ENCODE measurements around the gene RBM33. TPM values are rescaled to one million over a fixed set of nuclear protein-coding genes. Genes with fewer than 3 reads are reported as not detected.

RBM33 gene
- total and polyA plus RNA-seq, 2 of the 13 experiments (the other 11 are each of a cell fraction or from before 2014, with no cell fraction given) = 12.4 to 28.9 TPM

DNA sequence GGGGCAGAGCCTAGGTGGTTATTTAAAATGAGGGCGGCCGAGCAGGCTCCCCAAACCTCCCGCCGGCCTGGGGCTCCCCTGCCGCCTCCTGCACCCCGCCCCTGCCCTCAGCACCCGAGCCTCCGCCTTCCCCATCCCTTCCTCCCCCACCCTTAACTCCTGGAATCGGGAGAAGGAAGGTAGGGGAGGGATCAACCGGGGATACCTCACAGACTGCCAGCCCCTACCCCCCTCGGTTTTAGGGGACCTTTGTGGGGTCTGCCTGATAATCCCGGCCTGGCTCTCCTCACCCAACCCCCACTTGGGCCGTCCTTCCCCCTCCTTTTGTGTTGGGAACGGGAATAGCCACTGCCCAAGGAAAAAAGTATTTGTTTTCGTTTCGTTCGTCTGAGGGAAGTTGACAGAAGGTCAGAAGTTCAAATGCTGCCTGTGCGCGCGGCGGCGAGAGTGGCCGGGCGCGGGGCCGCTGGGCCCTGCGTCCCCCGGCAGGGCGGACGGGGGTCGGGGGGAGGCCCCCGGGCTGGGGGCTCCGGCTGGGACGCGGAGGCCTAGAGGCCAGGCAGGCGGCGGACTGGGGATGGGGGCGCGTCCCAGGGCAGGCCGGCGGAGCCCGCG is 165.0 kb downstream of the RBM33 start (continued):
- TF ChIP-seq ZNF335 (CRISPR knock-in tag; IDR thresholded peaks at IDR 0.05) (no peak), ZNF780A (CRISPR knock-in tag; IDR thresholded peaks at IDR 0.05) (no peak), ZNF530 (CRISPR knock-in tag; IDR thresholded peaks at IDR 0.05; ENCODE audit: low read depth) (no peak), NCOR1 (IDR thresholded peaks at IDR 0.05; ENCODE audit: borderline replicate concordance, low read length) (no peak), ZKSCAN8 (CRISPR knock-in tag; IDR thresholded peaks at IDR 0.05; ENCODE audit: borderline replicate concordance) (no peak), ZSCAN20 (CRISPR knock-in tag; IDR thresholded peaks at IDR 0.05; ENCODE audit: borderline replicate concordance) (no peak), HDAC1 (CRISPR knock-in tag; IDR thresholded peaks at IDR 0.05) (peak; percentile 11; the same call in 1 of the 2 replicates), PPARG (CRISPR knock-in tag; conservative IDR thresholded peaks at IDR 0.05) (no peak), NONO (IDR thresholded peaks at IDR 0.05) (no peak), NONO (CRISPR knock-in tag; conservative IDR thresholded peaks at IDR 0.05) (no peak), SMYD3 (CRISPR knock-in tag; IDR thresholded peaks at IDR 0.05) (no peak), ZNF180 (CRISPR knock-in tag; IDR thresholded peaks at IDR 0.05; ENCODE audit: borderline replicate concordance, low read depth) (no peak), ZNF619 (CRISPR knock-in tag; IDR thresholded peaks at IDR 0.05) (no peak), ZNF746 (CRISPR knock-in tag; IDR thresholded peaks at IDR 0.05) (no peak), ZBTB3 (CRISPR knock-in tag; IDR thresholded peaks at IDR 0.05; ENCODE audit: borderline replicate concordance, low read depth) (no peak), ZNF260 (CRISPR knock-in tag; IDR thresholded peaks at IDR 0.05; ENCODE audit: borderline replicate concordance, low read depth) (no peak), U2AF1 (optimal IDR thresholded peaks at IDR 0.05; ENCODE audit: low read depth, low read length) (no peak), ZNF354B (CRISPR knock-in tag; IDR thresholded peaks at IDR 0.05) (no peak), ZSCAN5A (CRISPR knock-in tag; IDR thresholded peaks at IDR 0.05; ENCODE audit: borderline replicate concordance) (no peak), KDM6A (CRISPR knock-in tag; IDR thresholded peaks at IDR 0.05; ENCODE audit: low read depth) (no peak), ZFP1 (CRISPR knock-in tag; IDR thresholded peaks at IDR 0.05) (no peak)
- TF ChIP-seq, protein P1, sequence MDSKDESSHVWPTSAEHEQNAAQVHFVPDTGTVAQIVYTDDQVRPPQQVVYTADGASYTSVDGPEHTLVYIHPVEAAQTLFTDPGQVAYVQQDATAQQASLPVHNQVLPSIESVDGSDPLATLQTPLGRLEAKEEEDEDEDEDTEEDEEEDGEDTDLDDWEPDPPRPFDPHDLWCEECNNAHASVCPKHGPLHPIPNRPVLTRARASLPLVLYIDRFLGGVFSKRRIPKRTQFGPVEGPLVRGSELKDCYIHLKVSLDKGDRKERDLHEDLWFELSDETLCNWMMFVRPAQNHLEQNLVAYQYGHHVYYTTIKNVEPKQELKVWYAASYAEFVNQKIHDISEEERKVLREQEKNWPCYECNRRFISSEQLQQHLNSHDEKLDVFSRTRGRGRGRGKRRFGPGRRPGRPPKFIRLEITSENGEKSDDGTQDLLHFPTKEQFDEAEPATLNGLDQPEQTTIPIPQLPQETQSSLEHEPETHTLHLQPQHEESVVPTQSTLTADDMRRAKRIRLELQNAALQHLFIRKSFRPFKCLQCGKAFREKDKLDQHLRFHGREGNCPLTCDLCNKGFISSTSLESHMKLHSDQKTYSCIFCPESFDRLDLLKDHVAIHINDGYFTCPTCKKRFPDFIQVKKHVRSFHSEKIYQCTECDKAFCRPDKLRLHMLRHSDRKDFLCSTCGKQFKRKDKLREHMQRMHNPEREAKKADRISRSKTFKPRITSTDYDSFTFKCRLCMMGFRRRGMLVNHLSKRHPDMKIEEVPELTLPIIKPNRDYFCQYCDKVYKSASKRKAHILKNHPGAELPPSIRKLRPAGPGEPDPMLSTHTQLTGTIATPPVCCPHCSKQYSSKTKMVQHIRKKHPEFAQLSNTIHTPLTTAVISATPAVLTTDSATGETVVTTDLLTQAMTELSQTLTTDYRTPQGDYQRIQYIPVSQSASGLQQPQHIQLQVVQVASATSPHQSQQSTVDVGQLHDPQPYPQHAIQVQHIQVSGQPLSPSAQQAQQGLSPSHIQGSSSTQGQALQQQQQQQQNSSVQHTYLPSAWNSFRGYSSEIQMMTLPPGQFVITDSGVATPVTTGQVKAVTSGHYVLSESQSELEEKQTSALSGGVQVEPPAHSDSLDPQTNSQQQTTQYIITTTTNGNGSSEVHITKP (CRISPR knock-in tag; IDR thresholded peaks at IDR 0.05; ENCODE audit: low read depth) = 0 out of 2 replicates have a peak, but pooled peaks have one; percentile 13
- TF ChIP-seq, protein P2, sequence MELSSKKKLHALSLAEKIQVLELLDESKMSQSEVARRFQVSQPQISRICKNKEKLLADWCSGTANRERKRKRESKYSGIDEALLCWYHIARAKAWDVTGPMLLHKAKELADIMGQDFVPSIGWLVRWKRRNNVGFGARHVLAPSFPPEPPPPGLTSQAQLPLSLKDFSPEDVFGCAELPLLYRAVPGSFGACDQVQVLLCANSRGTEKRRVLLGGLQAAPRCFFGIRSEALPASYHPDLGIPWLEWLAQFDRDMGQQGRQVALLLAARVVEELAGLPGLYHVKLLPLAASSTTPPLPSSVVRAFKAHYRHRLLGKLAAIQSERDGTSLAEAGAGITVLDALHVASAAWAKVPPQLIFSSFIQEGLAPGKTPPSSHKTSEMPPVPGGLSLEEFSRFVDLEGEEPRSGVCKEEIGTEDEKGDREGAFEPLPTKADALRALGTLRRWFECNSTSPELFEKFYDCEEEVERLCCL (CRISPR knock-in tag; IDR thresholded peaks at IDR 0.05; ENCODE audit: borderline replicate concordance) = no peak
